Fibroblast of the aortic adventitia (primary cell): Measurements from ENCODE around the gene TAPBPL. TPM values are rescaled to one million over a fixed set of nuclear protein-coding genes. Genes with fewer than 3 reads are reported as not detected.
"Not testable (repeated sequence)": the region's sequence is repeated elsewhere in the genome, so short reads cannot be mapped to it uniquely, and the experiment has no call there.

Experiments used
- DNase-seq: peaks from one replicate; pipeline ENCODE4 v3.0.0-alpha.2; 2010; ENCODE audit warnings: low read depth
- H3K4me3 ChIP-seq: 2 replicates; pipeline ENCODE4 v1.5.1; 2011; ENCODE audit warnings: low read depth, mild to moderate bottlenecking, control low read depth, low read length, moderate library complexity
- total RNA-seq: library from RNA; depleted of rRNA; stranded (reverse); fragments of >200 nt; gene quantifications from 2 replicates; pipeline ENCODE4 v1.2.3, GENCODE V29; 2012; ENCODE audit warnings: low replicate concordance
- TF ChIP-seq, protein P1 (sequence below): IDR thresholded peaks from 2 replicates; pipeline ENCODE4 v1.5.1; 2011; ENCODE audit warnings: mild to moderate bottlenecking, low read length, control low read depth, inconsistent platforms; ENCODE audit not compliant: insufficient read depth

The TAPBPL gene
- total RNA-seq, 1 donor, result 8.9 TPM

DNA sequence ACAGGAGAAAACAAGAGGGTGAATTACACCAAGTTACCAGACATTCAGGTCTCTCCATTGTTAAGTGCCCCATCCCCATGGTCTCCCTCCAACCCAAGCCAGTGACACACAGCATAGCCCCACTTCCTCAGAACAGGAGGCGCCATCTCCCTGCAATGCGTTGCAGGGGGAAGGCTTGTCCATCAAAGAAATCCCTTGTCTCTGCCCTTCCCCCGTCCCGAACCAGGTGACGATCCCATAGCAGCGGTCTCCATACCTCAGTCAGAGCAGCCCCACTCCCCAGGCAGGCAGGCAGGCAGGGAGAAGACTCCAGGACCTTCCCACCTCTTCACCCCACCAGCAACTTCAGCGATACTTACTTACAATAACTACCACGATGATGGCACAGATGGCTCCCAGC lies 12.7 kb downstream of the TAPBPL start:
- TF ChIP-seq, protein P1, sequence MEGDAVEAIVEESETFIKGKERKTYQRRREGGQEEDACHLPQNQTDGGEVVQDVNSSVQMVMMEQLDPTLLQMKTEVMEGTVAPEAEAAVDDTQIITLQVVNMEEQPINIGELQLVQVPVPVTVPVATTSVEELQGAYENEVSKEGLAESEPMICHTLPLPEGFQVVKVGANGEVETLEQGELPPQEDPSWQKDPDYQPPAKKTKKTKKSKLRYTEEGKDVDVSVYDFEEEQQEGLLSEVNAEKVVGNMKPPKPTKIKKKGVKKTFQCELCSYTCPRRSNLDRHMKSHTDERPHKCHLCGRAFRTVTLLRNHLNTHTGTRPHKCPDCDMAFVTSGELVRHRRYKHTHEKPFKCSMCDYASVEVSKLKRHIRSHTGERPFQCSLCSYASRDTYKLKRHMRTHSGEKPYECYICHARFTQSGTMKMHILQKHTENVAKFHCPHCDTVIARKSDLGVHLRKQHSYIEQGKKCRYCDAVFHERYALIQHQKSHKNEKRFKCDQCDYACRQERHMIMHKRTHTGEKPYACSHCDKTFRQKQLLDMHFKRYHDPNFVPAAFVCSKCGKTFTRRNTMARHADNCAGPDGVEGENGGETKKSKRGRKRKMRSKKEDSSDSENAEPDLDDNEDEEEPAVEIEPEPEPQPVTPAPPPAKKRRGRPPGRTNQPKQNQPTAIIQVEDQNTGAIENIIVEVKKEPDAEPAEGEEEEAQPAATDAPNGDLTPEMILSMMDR, result no peak
- H3K4me3 ChIP-seq, result no peak overlapping the region
- DNase-seq, result no peak

DNA sequence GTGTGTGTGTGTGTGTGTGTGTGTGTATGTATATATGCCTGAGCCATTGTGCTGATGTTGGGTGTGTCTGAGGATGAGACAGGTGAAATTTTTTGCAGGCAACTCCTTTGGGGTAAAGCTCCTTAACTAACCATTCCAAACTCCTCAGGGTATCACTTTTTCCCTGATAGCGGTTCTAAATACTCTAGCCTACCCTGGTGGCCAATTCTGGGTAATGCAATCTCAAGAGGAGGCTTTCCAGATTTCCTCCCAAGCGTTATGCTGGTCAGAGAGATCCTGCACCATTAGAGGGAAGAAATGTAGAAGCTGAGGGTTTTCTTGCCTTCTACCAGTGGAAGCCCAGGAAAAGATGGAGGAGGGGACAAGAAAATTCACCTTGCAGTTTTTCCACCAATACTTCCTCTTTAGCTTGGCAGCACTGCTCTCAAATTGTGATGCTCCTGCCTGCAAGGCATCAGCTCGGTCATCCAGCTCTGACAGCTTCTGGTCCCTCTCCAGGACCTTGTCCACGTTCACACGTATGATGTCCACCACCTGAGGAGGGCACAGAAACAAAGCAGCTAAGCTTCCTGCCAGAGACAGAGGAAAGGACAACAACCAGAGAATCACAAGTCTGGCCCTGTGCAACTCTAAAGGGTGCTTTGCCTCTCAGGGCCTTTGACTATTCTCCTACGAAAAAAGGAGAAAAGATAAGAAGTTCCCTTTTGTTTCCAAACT lies 13.8 kb downstream of the TAPBPL start:
- TF ChIP-seq, protein P1, result peak; percentile 96
- peak; percentile 89 for DNase-seq
- no peak overlapping the region for H3K4me3 ChIP-seq

DNA sequence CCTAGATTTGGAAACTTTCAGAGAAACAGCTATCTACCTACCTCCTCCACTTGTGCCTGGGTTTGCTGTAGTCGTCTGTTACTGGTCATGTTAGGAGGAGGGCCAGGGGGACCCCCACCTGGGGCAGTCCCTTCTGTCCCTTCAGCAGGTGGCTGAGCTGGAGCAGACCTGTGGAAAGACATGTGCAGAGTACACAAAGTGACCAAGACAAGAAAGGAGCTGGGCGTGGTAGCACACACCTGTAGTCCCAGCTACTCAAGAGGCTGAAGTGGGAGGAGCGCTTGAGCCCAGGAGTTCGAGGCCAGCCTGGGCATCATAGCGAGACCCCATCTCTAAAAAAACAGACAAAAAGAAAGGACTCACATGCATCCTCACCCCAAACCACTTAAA lies 14.3 kb downstream of the TAPBPL start:
- no peak for DNase-seq
- H3K4me3 ChIP-seq, result no peak overlapping the region
- TF ChIP-seq, protein P1, result no peak

DNA sequence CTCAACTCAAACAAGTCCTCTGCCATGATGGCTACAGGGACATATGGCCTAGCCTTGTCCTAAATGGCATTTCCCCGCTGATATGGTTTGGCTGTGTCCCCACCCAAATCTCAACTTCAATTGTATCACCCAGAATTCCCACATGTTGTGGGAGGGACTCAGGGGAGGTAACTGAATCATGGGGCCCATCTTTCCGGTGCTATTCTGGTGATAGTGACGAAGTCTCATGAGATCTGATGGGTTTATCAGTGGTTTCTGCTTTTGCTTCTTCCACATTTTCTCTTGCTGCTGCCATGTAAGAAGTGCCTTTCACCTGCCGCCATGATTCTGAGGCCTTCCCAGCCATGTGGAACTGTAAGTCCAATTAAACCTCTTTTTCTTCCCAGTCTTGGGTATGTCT lies 14.9 kb downstream of the TAPBPL start:
- H3K4me3 ChIP-seq, result not testable (repeated sequence)

DNA sequence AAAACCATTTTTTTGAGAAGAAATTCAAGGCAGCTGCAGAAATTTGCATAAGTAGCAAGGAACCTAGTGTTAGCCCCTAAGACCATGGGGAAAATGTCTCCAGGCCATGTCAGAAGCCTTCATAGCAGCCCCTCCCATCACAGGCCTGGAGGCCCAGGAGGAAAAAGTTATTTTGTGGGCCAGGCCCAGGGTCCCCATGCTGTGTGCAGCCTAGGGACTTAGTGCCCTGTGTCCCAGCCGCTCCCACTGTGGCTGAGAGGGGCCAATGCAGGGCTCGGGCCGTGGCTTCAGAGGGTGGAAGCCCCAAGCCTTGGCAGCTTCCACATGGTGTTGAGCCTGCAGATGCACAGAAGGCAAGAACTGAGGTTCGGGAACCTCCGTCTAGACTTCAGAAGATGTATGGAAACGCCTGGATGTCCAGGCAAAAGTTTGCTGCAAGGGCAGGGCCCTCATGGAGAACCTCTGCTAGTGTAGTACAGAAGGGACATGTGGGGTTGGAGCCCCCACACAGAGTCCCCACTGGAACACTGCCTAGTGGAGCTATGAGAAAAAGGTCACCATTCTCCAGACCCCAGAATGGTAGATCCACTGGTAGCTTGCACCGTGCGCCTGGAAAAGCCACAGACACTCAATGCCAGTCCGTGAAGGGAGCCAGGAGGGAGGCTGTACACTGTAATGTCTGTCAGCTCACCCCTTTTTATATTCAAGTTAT lies 15.9 kb downstream of the TAPBPL start:
- not testable (repeated sequence) for H3K4me3 ChIP-seq, DNase-seq

More for the DNA sequence above, 14.9 kb downstream of the TAPBPL start:
- DNase-seq, result not testable (repeated sequence)

DNA sequence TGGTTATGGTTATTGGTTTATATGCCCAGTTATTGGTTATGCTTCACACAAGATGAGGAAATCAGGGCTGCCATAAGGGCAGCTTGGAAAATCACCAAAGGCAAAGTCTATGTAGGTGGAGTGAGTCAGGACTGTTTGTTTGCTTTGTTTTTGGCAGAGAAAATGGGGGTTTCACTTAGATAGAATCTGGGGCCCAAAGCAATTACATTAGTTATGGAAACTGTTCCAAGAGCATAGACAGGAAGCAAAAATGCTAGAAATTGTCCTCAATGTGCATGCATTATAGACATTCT lies 16.4 kb downstream of the TAPBPL start:
- no peak overlapping the region for H3K4me3 ChIP-seq
- peak; percentile 39 for DNase-seq
- TF ChIP-seq, protein P1, result no peak

DNA sequence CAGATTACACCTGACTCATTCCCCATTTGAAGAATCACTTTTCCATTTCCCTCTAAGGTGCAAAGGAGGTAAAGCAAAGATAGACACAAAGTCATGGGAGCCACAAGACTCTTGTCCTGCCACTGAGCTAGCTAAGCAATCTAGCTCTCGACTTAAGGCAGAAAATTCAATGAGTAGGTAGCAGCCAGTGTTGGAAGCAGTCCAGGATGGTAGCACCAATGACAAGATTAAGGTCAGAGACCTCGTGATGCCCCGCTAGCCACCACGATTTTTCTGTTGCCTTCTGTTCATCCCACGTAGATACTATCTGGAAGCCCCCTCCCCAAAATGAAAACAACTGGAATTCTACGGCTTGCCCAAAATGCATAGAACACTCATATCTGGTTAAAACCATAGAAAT lies 17.2 kb downstream of the TAPBPL start:
- TF ChIP-seq, protein P1, result no peak
- no peak for DNase-seq
- peak overlapping the region; percentile 79 for H3K4me3 ChIP-seq
